Measurements from ENCODE around the gene RAB3A. TPM values are rescaled to one million over a fixed set of nuclear protein-coding genes. Genes with fewer than 3 reads are reported as not detected.
"Not testable (repeated sequence)": the region's sequence is repeated elsewhere in the genome, so short reads cannot be mapped to it uniquely, and the experiment has no call there.

RAB3A gene
- polyA plus RNA-seq, 3 donors: 5.2 to 5.5 (median 5.2) TPM

DNA sequence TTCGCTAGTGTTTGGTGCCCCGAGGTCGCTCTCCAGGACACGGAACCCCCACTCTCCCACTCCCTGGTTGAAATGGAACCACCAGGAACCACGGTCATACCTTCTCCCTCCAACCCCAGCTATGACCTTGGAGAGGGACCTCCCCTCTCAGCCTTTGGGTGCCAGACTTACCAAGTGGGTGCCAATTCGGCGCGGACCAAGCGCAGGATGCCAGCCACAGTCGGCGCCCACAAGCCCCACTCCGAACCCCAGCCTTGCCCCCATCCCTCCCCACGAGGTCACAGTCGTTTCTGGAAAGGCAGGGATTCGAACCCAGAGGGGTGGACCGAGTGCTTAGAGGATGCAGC is 21.5 kb upstream of the RAB3A start:
- DNase-seq: no peak

DNA sequence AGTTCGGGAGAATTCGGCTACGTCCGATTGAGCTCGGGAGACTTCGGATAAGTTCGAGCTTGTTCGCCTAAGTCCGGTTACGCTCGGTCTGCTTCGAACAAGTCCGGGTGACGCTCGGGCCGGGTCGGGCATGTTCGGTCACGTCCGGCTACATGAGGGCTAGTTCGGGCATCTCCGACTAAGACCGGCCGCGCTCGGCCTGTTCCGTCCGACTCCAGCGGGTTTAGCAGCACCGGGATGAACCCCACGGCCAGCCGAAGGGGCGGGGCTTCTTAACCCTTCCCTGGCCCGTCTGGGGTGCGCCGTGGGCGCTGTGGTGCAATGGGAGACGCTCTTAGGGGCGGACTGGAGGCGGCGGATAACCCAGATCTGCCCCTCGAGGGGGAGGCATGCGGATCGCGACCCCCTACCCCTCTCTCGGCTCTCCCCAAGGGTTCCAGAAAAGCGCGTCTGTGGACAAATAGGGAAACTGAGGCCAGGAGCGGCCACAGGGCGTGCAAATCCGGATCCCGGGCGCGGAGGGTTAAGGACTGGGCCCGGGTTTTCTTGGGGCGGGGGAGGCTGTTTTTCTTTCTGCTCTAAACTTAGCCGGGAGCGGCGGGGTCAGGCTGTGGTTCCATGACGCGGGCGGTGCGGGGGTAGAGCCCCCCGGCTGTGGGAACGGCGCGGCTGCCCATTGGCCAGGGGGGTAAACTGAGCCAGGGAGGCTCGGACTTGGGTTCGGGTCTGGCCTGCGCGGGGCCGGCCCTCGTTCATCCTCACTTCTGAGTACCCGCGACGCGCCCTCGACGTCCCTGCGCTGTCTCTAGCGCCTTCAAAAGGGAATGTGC is 20.9 kb upstream of the RAB3A start:
- DNase-seq: peak; percentile 95

DNA sequence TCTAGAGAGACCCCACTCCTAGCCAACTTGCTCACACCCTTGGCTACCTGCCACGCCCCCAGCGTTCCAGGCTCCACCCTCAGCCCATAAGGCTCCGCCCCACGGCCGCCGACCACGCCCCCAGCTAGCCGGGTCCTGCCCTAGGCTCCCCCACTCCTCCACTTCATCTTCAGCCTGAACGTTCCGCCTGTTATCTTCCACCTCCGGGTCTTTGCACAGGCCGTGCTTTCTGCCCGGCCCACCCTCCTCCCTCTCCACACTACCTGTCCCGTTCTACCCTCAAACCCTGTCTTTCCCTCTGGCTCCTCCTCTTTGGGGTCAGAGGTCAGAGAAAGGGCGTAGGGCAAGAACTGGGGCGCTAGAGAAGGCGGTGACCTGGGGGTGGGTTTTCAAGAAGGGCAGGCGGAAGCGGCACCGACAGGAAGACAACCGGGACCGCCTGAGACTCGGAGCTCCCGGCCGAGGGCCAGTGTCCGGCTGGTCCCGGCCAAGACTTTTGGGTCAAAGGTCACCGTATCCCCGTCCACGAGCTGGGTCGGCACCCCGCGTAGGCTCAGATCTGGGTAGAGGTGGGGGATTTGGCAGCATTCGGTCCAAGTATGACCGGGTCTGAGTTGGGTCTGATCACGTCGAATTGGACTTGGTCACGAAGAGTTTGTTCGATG is 20.1 kb upstream of the RAB3A start:
- DNase-seq: no peak

DNA sequence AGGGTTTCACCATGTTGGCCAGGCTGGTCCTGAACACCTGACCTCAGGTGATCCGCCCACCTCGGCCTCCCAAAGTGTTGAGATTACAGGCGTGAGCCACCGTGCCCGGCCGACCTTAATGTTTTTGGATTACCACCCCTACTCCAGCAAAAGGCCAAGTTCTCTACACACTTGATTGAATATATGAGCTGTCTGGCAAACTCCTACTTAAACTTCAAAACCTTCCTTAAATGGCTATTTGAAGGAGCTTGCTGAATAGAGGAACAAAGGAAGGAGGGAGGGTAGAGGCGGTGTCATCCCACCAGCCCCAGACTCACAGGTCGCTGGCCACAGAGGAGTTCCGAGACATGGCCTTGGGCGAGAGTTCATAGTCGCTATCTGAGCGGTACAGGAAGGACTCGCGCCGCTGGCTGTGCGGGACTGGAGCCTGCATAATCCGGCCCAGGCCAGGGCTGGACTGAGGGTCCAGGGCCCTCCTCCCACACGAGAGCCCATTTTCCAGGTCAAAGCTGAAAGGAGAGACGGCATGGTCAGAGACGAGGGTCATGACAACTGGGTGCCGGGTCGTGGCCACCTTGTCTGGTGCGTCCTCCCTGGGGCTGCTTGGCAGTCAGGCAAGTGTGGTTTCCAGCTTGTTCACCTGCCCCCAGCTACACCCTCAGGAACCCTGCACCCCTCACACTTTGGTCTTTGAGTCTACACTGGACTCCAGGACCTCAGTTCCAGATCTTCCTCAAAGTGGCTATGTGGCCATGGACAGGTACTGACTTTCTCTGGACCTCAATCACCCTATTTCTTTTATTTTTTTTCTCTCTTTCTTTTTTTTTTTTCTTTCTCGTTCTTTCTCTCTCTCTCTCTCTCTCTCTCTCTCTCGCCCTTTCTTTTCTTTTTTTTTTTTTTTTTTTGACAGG is 18.2 kb upstream of the RAB3A start:
- DNase-seq: no peak

DNA sequence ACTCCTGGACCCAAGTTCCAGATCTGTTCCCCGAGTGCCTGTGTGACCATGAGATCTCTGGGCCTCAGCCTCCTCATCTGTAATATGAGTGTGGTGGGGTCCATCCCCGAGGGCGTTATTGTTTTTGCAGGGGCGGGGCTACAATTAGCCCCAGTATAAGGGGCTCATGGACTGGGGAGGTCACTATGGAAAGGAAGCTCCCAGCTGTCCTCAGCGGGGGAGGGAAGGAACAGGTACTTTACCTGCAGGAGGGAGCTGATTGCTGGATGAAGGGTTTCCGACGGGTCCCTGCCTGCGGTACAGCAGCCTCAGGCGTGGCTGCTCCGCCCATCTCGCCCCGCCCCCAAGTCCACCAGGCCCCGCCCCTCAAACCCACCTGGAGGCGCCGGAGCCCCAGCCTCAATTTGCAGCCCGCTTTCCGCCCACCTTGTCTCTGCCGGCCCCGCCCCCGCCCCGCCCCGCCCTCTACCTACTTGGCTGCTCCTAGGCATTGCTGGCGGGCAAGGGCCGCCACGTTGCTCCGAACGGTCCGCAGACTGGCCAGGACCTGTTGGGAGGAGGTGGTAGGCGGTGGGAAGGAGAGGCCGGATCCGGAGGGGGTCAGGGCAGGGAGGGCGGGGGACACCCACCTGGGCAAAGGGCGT is 16.9 kb upstream of the RAB3A start:
- no peak for DNase-seq

DNA sequence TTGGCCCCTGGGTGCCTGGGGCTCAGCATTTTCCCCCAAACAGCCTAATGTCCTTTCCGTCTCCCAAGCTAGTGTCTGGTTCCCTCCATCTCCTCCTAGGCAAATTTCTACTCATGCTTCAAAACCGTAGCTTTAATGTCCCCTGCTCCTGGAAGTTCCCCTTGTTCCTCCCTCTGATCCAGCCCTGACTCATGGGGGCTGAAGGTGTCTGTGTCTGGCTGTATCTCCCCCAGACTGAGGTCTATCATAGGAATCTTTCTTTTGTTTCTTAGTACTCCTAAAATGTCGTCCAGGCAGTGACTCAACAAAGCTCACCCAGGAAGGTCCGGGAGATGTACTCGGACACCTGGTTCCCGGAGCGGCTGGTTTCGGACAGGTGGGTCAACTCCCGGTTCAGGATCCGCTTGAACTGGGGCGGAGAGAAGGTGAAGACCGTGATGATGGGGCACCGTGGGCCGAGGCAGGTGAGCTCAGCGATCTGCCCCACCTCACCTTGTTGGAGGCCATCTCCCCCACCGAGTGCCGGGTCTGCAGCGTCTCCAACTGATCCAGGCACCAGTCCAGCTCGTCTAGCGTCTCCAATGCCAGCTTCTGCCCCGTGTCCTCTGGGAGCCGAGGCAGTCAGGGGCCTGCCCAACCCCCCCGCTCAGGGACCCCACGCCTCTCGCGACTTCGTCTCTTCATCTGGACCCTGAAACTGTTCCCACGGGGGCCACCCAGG is 16.2 kb upstream of the RAB3A start:
- DNase-seq: no peak

DNA sequence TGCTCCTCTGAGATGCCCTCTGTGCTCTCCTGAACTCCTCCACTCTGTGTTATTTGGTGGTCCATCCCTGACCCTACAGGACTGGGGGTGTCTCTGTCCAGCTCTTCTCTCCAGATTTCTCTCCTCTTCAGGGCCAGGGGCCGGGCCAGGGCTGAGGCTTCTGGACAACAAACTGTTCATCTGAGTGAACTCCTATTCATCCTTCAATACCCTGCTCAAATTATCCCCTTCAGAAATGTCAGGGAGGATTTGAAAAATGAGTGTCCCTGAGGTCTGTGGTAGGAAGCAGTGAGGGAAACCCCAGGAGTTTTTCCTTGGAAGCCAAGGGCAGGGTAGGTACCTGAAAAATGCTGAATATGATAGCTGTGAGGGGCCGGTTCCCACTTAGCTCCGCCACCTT is 14.8 kb upstream of the RAB3A start:
- DNase-seq: no peak

DNA sequence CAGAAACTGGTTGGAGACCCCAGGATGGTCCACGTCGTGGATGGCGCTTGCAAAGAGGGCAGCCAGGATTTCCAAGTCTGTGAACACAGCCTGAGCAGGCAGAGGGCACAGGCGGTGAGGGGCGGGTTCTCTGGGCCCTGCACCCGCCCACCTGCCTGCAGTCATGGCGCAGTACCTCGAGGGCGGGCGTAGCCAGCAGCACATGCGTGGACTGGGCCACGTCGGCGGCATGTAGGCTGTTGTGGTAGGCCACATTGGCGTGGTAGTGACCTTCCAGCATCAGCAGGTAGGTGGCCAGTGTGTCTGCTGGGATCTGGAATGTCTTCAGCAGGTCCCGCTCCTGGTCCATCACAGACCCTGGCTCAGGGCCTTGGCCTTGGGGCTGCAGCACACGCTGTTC is 14.3 kb upstream of the RAB3A start:
- no peak for DNase-seq

DNA sequence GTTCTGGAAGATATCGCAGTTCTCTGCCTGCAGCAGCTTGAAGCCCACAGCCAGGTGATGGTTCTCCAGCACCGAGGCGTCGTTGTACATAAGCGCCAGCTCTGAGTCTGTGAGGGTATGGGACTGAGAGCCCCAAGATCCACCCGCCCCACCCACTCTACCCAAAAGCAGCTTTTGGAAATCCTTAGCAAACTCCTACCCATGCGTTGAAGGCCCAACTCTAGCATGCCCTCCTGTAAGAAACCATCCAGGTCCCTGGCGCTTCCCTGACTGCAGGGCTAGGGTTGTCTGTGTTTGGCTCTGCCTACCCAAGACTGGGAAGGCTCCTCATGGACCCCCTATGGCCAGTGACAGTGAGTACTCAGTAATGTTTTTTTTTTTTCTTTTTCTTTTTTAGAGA is 12.9 kb upstream of the RAB3A start:
- no peak for DNase-seq

DNA sequence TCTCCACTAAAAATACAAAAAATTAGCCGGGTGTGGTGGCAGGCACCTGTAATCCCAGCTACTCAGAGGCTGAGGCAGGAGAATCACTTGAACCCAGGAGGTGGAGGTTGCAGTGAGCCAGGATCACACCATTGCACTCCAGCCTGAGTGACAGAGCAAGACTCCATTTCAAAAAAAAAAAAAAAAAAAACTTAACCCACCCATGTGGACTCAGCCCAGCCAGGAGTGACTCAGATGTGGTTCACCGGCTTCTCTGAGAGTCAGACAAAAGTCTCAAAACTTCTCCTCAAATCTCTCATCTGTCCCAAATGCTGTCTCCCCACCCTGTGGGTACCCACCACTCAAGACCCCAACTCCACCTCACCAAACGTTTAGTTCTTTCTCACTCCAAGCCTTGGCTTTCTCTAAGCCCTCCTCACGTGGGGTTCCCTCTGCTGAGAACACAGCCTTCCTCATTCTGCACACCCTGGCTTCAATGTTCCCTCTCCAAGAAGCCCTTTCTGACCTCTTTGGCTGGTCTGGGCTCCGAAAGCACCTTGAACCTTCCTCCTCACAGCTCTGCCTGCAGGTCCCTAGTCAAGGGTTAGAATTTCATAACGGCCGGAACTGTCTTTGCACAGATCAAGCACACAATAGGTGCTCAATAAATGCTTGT is 11.1 kb upstream of the RAB3A start:
- no peak for DNase-seq

DNA sequence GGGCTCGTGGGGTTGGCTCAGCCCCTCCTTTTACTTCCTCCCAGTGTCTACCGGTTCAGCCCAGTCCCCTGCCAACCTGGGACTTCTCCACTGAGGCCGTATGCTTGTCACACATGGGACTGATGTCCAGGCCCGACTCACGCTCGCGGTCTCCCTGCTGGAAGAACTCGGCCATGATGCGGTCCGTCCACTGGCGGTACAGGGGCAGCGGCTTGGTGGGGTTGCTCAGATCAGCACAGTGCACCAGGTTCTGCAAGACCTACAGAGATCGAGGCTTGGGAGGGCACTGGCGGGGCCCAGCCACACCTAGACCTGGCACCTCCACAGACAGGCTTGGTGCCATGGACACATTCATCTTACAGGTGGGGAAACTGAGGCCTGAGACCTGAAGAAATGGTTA is 7.8 kb upstream of the RAB3A start:
- no peak for DNase-seq

DNA sequence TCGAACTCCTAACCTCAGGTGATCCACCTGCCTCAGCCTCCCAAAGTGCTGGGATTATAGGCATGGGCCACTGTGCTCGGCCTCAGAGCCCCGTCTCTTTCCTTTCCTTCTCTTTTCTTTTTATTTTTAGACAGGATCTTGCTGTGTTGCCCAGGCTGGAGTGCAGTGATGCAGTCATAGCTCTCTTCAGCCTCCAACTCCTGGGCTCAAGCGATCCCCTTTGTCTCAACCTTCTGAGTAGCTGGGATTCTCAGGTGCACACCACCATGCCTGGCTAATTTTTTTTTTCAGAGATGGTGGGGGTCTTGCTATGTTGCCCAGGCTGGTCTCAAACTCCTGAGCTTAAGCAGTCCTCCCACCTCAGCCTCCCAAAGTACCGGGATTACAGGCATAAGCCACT is 6.1 kb upstream of the RAB3A start:
- DNase-seq: not testable (repeated sequence)

DNA sequence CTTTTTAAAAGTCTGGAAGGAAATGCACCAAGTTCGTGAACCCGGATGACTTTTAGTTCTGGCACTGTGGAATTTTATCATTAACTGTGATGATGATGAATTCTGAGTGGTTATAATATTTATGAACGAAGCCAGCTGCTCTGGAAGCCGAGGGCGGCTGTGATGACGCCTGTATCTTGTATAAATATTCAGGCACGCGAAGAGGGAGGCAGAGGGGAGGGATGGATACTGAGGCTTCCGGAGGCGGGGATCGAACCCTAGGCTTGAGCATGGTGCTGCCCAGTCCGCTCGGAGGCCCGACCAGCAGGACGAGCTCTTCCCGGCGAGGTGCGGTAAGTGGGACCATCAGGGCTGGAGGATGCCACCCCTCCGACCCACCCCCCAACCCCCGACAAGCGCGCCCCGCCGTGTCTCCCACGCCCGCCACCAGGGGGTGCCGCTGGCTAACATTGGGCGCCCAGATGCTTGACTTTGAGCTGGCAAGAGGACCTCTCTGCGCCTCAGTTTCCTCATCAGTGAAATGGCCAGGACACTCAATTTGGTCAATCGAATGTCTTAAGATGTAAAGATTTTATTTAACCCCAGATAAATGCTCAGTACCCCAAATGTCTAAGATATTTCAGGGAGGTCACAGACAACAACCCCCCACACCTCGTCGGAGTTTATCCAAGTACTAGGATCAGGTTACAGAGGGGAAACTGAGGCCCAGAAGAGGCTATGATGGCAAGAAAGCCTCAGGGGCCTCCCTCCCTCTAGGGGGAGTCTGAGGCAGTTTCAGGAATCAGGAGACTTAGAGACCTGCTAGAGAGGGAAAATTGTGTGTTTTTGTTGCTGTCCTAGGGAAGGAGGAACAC is 4.5 kb upstream of the RAB3A start:
- DNase-seq: no peak

DNA sequence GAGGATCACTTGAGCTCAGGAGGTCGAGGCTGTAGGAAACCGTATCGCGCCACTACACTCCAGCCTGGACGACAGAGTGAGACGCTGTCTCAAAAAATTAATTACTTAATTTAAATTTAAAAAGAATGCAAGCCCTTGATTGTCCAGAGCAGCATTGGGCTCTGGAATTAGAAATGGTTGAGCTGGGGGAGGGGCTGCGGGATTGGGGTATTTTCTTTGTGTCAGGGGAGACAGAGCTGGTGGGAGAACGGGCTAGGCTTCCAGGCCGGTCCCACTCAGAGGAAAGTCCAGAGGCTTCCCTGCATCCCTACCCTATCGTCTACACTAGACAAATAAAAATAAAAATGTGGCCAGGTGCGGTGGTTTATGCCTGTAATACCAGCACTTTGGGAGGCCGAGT is 2.2 kb upstream of the RAB3A start:
- no peak for DNase-seq

DNA sequence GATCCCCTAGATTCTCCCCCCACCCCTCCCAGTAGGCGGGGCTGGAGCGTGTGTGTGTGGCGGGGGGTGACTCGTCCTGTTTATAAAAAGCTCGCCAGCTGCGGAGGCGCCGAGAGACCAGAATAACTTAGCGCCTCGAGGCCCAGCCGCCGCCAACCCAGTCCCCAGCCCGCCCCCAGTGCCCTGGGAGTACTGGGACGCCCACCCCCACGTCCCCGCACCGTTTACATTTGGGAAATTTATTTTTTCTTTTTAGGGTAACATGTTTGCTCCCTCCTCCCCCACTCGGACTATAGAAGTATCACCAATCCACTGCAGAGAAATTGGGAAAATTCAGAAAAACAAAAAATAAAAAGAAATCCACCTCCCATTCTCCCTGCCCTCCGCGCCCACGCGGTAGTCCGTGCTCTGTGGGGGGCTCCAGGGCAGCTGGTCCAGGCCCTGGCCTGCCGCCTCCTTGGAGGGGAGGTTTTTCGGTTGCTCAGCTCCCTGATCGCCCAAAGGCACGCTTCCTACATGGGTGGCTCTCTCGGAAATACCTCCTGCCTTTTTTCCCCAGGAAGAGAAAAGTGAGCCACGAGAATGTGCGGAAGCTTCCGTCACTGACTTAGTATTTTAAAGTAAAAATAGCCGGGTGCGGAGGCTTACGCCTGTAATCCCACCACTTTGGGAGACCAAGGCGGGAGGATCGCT is 1.5 kb upstream of the RAB3A start:
- peak; percentile 76 for DNase-seq

DNA sequence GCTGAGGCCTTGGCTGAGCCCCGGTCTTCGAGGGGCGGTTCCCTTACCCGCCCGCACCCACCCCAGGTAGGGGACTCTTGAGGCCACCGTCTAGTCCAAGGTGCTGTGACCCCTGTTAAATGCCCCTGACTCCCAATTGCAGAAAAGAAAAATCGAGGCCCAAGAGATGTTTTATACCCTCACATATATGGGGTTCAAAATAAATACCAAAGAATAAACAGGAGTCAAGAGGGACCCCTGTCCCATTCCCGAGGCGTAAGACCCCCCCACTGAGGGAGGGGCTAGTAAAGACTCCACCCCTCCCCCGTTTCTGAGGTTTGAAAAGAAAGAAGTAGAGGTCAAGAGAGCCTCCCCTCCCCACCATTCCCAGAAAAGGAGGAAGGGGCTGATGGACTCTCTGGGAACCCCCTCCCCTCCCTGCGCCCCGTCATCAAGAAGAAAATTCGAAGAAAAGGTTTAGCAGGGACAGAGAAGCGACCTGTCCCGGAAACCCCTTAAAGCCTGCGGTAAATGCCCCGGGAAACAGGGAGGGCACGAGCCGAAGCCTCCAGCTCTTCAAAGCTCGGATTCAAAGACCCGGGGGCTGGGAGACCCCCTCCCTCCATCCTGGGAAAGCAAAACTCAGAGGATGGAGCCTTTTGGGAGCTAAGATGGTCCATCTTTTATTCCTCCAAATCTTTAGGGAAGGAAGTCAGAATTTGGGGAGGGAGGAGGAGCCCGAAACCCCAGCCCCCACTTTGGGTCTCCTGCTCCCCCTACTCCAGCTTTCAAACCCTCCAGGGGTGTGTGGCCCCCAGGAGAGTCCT is 755 bp upstream of the RAB3A start:
- peak; percentile 90 for DNase-seq

DNA sequence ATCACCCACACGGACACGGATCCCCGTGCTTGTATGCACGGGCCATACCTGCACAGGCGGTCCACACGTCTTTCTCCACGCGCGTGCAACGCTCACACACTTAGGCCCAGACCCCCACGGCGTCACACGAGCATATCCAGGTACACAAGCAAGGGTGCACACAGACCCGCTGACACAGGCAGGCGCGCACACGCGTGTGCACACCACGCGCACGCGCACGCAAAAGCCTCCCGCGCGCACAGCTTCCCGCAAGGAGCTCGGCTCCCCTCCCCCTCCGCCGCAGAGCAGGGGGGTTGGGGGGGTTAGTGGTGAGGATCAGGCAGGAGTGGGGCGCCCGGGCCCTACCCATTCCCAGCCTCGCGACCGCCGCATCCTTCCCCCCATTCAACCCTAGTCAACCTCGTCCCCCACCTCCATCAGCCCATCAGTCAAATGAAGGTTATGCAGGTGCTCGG is 407 bp downstream of the RAB3A start:
- peak; percentile 27 for DNase-seq

DNA sequence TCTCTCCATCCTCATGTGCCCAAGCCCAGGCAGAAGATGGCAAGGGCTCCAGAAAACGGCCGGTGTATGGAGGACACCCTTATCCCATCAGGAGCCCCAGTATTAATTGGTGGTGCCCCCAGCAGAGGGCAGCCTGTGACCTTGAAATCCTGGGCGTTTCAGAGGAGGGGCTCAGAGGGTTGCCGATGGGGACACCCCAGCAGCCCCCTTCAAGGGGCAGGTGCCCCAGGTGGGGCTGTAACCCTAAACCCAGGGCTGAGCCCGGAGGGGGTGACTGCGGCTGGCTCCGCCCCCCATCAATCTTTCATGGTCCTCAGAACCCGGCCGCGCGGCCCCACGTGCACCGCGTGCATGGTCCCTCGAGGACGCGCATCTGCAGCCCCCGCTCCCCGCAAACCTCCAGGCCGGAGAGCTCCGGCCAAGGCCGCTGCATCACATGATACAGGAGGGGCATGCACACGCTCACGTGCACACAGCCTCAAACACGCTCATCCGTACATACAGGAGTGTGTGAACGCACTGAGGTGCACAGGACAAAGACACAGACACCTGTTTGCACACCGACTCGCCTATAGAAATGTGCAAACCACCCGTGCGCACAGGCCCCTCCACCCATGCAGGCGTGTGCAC is 949 bp downstream of the RAB3A start:
- DNase-seq: peak; percentile 26
